Measurements from ENCODE around the gene LMNB1. TPM values are rescaled to one million over a fixed set of nuclear protein-coding genes. Genes with fewer than 3 reads are reported as not detected.

LMNB1 gene
- total RNA-seq, 4 donors from 2014 or later = 13.7 to 61.5 (median 39.2) TPM

GRCh38 chr5:126818736-126819135 is 41.8 kb downstream of the LMNB1 start:
- Histone ChIP-seq H3K36me3 (peaks cover 0 to 37% (median 4%) of the 10 kb centered on the region in 3 donors), H3K4me1 (no peaks in the 10 kb centered on the region), H3K4me3 (no peak overlapping the region), H3K27ac (no peak overlapping the region), H3K9me3 (no peaks in the 10 kb centered on the region), H3K27me3 (no peaks in the 10 kb centered on the region)
- 93 to 94% methylated on average over 4 of the region's 4 CpGs for WGBS, 2 donors
- DNase-seq = no peak
- intact Hi-C loops (cut with DNase I) = no loop called here
- no peak for TF ChIP-seq POLR2A (IDR thresholded peaks at IDR 0.05)

- H3K4me1 ChIP-seq = no peaks in the 10 kb centered on the region
- intact Hi-C loops (cut with DNase I) = no loop called here
- no peaks in the 10 kb centered on the region for H3K27me3 ChIP-seq
- 90 to 97% methylated on average over 5 of the region's 5 CpGs for WGBS, 2 donors
- no peak overlapping the region for H3K4me3 ChIP-seq
- no peak for DNase-seq
- no peak overlapping the region for H3K27ac ChIP-seq
- peaks cover 0 to 37% (median 4%) of the 10 kb centered on the region in 3 donors for H3K36me3 ChIP-seq
- no peaks in the 10 kb centered on the region for H3K9me3 ChIP-seq
- TF ChIP-seq CTCF (IDR thresholded peaks at IDR 0.05) = no peak
- no peak for TF ChIP-seq POLR2A (IDR thresholded peaks at IDR 0.05)
These were observed 42.3 kb downstream of the LMNB1 start for GRCh38 chr5:126819253-126819652.

GRCh38 chr5:126826619-126827215 is 49.8 kb downstream of the LMNB1 start:
- H3K36me3 ChIP-seq = peaks cover 0 to 43% (median 0%) of the 10 kb centered on the region in 3 donors
- intact Hi-C loops (cut with DNase I) = no loop called here
- H3K27me3 ChIP-seq = no peaks in the 10 kb centered on the region
- TF ChIP-seq CTCF (IDR thresholded peaks at IDR 0.05) (no peak), POLR2A (IDR thresholded peaks at IDR 0.05) (no peak)
- H3K9me3 ChIP-seq = no peaks in the 10 kb centered on the region
- no peak overlapping the region for H3K4me3 ChIP-seq
- 37 to 43% methylated on average over 3 of the region's 3 CpGs for WGBS, 2 donors
- no peak for DNase-seq
- H3K27ac ChIP-seq = peak overlapping the region in 3 of 4 donors; percentile 18 to 58 (median 53)
- peaks cover 0 to 5% (median 4%) of the 10 kb centered on the region in 3 donors for H3K4me1 ChIP-seq

- peaks cover 0 to 5% (median 4%) of the 10 kb centered on the region in 3 donors for H3K4me1 ChIP-seq
- intact Hi-C loops (cut with DNase I) = no loop called here
- peaks cover 0 to 61% (median 5%) of the 10 kb centered on the region in 3 donors for H3K36me3 ChIP-seq
- no peaks in the 10 kb centered on the region for H3K9me3 ChIP-seq
- H3K4me3 ChIP-seq = no peak overlapping the region
- WGBS, 2 donors = 85 to 93% methylated on average over 5 of the region's 5 CpGs
- no peak for TF ChIP-seq CTCF (IDR thresholded peaks at IDR 0.05)
- TF ChIP-seq POLR2A (IDR thresholded peaks at IDR 0.05) = no peak
- no peak overlapping the region for H3K27ac ChIP-seq
- DNase-seq = no peak
- H3K27me3 ChIP-seq = no peaks in the 10 kb centered on the region
These were observed 52.2 kb downstream of the LMNB1 start for GRCh38 chr5:126829098-126829497.

- no peak for DNase-seq
- intact Hi-C loops (cut with DNase I) = no loop called here
- no peaks in the 10 kb centered on the region for H3K9me3 ChIP-seq
- H3K36me3 ChIP-seq = peaks cover 0 to 65% (median 5%) of the 10 kb centered on the region in 3 donors
- H3K4me3 ChIP-seq = no peak overlapping the region
- H3K27ac ChIP-seq = no peak overlapping the region
- H3K27me3 ChIP-seq = no peaks in the 10 kb centered on the region
- 88 to 93% methylated on average over 5 of the region's 5 CpGs for WGBS, 2 donors
- TF ChIP-seq CTCF (IDR thresholded peaks at IDR 0.05) (no peak), POLR2A (IDR thresholded peaks at IDR 0.05) (no peak)
- H3K4me1 ChIP-seq = peaks cover 0 to 5% (median 4%) of the 10 kb centered on the region in 3 donors
These were observed 53.1 kb downstream of the LMNB1 start for GRCh38 chr5:126830061-126830460.
